Measurements from ENCODE around the gene HSPE1.
A peak's percentile ranks its signal among the peaks of the same experiment; 100 is the strongest.

Gene HSPE1

DNA sequence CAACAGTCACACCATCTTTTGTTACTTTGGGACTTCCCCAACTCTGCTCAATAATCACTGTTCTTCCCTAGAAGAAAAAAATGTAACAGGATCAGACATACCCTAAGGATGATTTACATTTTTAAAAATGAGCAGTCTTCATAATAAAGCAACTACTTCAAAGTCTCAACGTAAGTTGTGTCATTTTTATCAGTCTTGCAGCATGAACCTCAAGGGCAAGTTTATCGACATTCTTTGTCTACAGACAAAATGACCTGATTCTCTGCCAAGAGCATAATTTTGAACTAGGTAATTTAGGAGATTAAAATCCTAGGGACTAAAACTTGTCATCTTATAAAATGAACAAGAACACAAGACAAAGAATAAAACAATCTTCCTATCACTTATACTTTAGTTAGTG is 2.9 kb upstream of the HSPE1 start:
- no peak overlapping the region for H3K27ac ChIP-seq
- DNase-seq (ENCODE audit: low spot score), result no peak
- POLR2A ChIA-PET (ENCODE audit: low non-redundant PET), result no interaction called here
- CTCF ChIA-PET, result no interaction called here
- TF ChIP-seq, protein P1, sequence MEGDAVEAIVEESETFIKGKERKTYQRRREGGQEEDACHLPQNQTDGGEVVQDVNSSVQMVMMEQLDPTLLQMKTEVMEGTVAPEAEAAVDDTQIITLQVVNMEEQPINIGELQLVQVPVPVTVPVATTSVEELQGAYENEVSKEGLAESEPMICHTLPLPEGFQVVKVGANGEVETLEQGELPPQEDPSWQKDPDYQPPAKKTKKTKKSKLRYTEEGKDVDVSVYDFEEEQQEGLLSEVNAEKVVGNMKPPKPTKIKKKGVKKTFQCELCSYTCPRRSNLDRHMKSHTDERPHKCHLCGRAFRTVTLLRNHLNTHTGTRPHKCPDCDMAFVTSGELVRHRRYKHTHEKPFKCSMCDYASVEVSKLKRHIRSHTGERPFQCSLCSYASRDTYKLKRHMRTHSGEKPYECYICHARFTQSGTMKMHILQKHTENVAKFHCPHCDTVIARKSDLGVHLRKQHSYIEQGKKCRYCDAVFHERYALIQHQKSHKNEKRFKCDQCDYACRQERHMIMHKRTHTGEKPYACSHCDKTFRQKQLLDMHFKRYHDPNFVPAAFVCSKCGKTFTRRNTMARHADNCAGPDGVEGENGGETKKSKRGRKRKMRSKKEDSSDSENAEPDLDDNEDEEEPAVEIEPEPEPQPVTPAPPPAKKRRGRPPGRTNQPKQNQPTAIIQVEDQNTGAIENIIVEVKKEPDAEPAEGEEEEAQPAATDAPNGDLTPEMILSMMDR (conservative IDR thresholded peaks at IDR 0.05; ENCODE audit: low read depth), result no peak

GRCh38 chr2:197498235-197498936 is 1.8 kb upstream of the HSPE1 start:
- DNase-seq (ENCODE audit: low spot score), result no peak
- ChIA-PET CTCF (no interaction called here), POLR2A (ENCODE audit: low non-redundant PET) (interaction anchor here (0.6 kb wide), 1 partner anchor 8 kb away, joined by 3 read pairs; no protein-coding TSS in a partner anchor)
- TF ChIP-seq, protein P1 (conservative IDR thresholded peaks at IDR 0.05; ENCODE audit: low read depth), result no peak
- peak overlapping the region; percentile 97 for H3K27ac ChIP-seq

GRCh38 chr2:197498937-197499593 is 1.1 kb upstream of the HSPE1 start:
- peak overlapping the region; percentile 97 for H3K27ac ChIP-seq
- POLR2A ChIA-PET (ENCODE audit: low non-redundant PET), result interaction anchor here (0.6 to 1.0 kb wide), 3 partner anchors 9 to 17 kb away, joined by 3 to 10 read pairs (median 3); partner anchors contain the start of gene MOB4
- peak; percentile 34 for DNase-seq (ENCODE audit: low spot score)
- CTCF ChIA-PET, result interaction anchor here (0.6 kb wide), 1 partner anchor 95 kb away, joined by 3 read pairs; no protein-coding TSS in a partner anchor
- TF ChIP-seq, protein P1 (conservative IDR thresholded peaks at IDR 0.05; ENCODE audit: low read depth), result no peak

DNA sequence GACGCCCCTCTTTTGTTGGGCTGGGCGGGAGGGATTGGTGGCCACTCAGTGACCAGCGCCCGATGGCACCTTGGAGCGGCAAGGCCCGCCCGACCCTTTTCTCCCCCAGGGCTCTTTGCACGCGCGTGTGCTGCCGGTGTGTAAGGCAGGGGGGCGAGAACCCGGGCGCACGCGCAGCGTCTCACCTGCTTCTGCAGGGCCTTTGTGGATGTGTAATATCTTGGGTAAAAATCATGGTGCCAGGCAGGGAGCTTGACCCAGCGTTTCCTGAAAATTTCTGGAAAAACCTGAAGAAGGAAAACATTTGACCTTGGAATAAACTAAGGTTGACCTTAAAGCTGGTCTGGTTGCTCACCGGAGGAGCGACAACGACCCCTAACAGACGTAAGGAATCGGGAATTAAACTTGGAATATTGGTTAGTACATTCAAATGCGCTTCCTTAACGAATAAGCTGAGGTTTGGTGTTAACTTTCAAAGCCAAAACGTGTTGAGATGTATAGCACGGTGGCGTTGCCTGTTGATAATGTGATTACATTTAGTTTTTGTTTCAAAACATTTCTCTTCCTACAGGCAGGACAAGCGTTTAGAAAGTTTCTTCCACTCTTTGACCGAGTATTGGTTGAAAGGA is 438 bp downstream of the HSPE1 start:
- TF ChIP-seq, protein P1 (conservative IDR thresholded peaks at IDR 0.05; ENCODE audit: low read depth), result no peak
- DNase-seq (ENCODE audit: low spot score), result peak; percentile 30
- CTCF ChIA-PET, result interaction anchor here (0.7 to 1.1 kb wide), 2 partner anchors 40 to 95 kb away, joined by 3 read pairs; no protein-coding TSS in a partner anchor
- POLR2A ChIA-PET (ENCODE audit: low non-redundant PET), result interaction anchor here (0.5 to 2.0 kb wide), 2 partner anchors 15 to 281 kb away, joined by 3 to 7 read pairs; partner anchors contain the start of gene MOB4
- H3K27ac ChIP-seq, result peak overlapping the region; percentile 97

GRCh38 chr2:197502201-197502600 is 2.0 kb downstream of the HSPE1 start:
- H3K27ac ChIP-seq, result no peak overlapping the region
- TF ChIP-seq, protein P1 (conservative IDR thresholded peaks at IDR 0.05; ENCODE audit: low read depth), result no peak
- ChIA-PET CTCF (no interaction called here), POLR2A (ENCODE audit: low non-redundant PET) (interaction anchor here (2.0 kb wide), 1 partner anchor 14 kb away, joined by 7 read pairs; the partner anchor contains the start of gene MOB4)
- no peak for DNase-seq (ENCODE audit: low spot score)

DNA sequence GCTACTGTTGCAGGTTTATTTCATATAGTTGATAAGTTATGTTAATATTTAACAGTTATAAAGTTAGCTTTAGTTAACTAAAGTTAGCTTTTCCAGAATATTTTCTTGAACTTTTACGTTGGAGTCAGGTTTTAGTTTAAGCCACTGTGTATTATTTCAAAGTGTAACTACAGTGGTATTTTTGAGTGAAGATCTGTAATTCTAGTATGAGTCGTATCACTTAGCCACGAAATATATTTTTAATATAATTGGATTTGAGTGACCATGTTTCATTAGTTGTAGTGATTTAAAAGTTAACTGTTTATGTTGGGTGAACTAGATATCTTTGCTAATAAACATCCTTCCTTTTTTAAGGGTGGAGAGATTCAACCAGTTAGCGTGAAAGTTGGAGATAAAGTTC is 2.5 kb downstream of the HSPE1 start:
- TF ChIP-seq, protein P1 (conservative IDR thresholded peaks at IDR 0.05; ENCODE audit: low read depth), result no peak
- H3K27ac ChIP-seq, result no peak overlapping the region
- ChIA-PET POLR2A (ENCODE audit: low non-redundant PET) (interaction anchor here (2.0 kb wide), 1 partner anchor 13 kb away, joined by 7 read pairs; the partner anchor contains the start of gene MOB4), CTCF (no interaction called here)
- no peak for DNase-seq (ENCODE audit: low spot score)
